Measurements from ENCODE around the gene CSF2.

Gene CSF2

GRCh38 chr5:132049559-132049958 is 24.0 kb upstream of the CSF2 start:
- FAIRE-seq: no peak
- no peak for DNase-seq (ENCODE audit: insufficient read length, low spot score)
- TF ChIP-seq POLR2A (IDR thresholded peaks at IDR 0.05; ENCODE audit: low read depth, low read length): no peak

- DNase-seq (ENCODE audit: insufficient read length, low spot score): no peak
- no peak for TF ChIP-seq POLR2A (IDR thresholded peaks at IDR 0.05; ENCODE audit: low read depth, low read length)
- no peak for FAIRE-seq
These were observed 23.5 kb upstream of the CSF2 start for GRCh38 chr5:132050136-132050535.

DNA sequence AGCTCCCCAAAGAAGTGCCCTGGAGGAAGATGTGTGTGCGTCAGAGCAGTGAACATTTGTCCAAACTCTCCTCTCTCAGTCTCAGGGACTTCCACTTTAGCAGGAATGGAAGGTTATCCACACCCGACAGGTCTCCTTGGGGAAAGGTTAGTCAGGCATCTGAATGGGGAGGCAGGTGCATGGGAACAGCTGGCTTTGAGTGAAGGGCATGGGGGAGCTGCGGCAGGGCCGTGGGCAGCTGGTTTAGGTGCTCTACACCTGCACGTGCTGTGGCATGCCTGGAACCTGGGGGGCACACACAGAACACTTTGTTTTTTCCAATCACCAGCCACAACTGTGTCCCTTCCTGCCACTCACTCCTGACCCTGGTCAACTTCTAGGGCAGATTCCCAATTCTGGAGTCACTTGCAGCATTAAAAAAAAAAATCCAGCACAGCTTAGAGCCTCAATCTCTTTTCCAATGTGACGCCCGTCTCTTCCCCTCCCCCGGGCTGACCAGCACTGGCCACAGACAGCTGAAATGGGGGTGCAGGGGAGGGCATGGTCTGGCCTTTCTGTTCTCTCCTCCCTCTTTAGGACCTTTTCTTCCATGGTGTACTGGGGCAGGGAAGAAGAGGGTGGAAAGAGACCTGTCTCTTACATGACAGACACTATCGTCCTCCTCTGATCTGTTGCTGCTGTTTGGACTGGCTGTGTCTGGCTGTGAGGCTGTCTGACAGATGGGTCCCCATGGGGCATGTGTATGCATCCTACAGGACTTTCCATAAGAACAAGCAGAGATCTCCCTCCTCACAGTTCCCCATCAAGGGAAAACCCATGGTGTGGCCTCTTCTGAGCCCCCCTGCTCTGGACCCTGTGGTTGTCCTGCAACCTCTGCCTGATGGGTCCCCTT is 22.7 kb upstream of the CSF2 start:
- FAIRE-seq (no peak), DNase-seq (ENCODE audit: insufficient read length, low spot score) (no peak)
- TF ChIP-seq POLR2A (IDR thresholded peaks at IDR 0.05; ENCODE audit: low read depth, low read length): no peak

GRCh38 chr5:132052520-132052919 is 21.1 kb upstream of the CSF2 start:
- DNase-seq (ENCODE audit: insufficient read length, low spot score): no peak
- TF ChIP-seq POLR2A (IDR thresholded peaks at IDR 0.05; ENCODE audit: low read depth, low read length): no peak
- no peak for FAIRE-seq

GRCh38 chr5:132053483-132053882 is 20.1 kb upstream of the CSF2 start:
- no peak for TF ChIP-seq POLR2A (IDR thresholded peaks at IDR 0.05; ENCODE audit: low read depth, low read length)
- FAIRE-seq (no peak), DNase-seq (ENCODE audit: insufficient read length, low spot score) (no peak)

DNA sequence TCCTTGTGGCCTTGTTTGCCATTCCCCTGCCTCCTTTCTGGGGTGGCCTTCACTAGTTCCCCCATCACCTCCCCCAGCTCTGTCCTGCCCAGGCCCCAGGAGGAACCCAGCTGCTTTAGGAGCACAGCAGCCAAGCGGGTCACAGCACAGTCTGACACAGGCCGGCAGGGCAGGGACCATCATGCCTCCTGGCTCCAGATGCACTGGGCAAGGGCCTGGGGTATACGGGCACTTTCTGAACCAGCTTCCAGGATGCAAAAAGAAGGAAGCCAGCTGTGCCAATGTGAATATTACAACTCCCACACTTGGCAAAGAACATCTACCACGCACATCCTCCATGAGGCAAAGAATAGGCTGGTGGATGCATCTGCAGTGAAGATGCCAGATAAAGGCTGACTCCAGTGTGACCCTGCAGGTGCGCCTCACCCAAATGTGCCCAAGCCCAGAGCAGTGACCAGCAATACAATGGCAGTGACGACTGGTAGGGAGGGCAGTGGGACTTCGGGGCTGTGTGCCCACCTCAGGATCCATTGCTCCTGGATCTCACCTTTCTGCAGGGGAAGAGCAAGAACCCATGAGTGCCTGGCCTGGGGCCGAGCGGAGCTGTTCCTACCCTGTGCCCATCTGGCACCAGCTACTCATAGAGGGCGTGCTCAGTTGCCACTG is 19.4 kb upstream of the CSF2 start:
- FAIRE-seq (no peak), DNase-seq (ENCODE audit: insufficient read length, low spot score) (no peak)
- no peak for TF ChIP-seq POLR2A (IDR thresholded peaks at IDR 0.05; ENCODE audit: low read depth, low read length)

DNA sequence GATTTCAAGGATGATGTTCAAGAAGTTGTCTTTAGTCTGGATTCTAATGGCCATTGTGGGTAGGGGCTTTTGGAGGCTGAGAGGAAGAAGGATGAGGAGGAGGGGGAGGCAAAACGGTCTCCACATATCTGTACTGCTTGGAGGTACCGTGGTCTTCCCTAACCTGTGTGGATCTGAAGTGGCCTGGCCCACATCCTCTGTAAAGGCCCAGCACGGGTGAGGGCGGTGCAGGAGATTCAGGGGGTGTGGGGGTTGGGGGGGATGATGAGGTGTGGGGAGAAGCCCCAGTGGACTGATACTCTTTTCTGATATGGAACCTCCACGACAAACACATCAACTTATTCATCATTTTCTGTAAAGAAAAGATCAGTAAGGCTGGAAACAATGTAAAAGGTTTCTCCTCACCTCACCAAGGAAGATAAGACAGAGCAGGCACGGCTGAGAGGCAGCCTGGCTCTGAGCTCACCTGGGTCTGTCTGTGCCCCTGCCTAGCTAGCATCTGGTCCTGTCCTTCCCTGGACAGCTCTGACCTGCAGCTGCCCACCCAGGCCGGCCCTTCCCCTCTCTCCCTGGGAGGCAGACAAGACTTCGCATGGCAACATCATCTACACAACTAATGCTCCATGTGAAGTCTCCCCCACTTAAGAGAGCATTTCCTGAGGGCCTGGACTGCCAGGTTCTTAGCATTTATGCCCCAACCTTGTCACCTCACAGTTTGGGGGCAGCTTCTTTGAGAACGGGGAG is 18.7 kb upstream of the CSF2 start:
- TF ChIP-seq POLR2A (IDR thresholded peaks at IDR 0.05; ENCODE audit: low read depth, low read length): no peak
- FAIRE-seq (no peak), DNase-seq (ENCODE audit: insufficient read length, low spot score) (no peak)

DNA sequence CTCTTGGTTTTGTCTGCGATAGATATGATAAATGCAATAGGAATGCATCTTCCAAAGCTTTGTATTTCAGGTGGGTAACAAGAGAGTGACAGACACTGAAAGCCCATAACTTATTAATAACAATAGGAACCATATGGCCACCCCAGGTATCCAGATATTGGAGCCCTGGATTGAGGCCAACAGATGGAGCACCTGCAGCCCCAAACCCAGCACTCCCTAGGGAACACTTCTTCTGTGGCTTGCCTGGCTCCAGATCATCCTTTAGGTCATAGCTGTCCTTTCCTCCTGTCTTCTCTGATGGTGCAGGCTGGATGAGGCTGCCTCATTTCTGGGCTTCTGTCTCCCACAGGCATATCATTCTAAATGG is 18.2 kb upstream of the CSF2 start:
- no peak for FAIRE-seq
- no peak for TF ChIP-seq POLR2A (IDR thresholded peaks at IDR 0.05; ENCODE audit: low read depth, low read length)

DNA sequence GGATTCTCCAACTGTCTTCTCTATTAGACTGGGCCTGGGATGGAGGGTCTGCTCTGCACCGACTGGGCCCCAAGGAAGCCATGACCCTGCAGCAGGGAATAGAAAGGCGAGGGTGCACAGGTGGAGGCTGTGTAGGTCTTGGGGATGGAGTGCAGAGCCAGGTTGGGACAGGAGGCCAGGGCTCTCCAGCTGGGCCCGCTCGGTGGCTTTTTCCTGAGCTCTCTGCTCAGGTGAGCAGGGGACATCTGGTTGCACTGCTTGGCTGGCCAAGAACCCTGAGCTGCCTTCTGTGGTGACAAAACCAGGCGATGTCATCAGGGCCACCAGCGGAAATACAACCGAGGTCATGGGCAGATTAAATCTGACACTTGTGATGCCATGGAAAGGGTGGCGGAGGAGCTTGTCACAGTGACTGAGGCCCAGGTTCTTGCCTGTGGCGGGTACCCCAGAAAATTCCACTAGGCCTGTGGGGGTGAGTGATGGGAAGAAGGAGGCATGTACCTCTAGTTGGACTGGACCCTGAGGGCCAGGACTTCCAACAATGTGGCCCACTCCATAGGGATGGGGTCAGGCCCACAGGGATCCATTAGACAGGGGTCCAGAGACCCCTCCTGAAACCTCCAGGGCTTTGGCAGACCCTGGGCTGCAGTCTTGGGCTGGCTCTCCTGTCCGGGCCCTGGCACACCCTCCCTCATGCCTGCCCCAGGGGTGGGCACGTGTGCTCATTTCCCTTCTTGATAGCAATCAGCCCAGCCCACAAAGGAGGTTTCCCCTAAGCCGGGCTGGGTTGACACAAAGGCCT is 17.6 kb upstream of the CSF2 start:
- DNase-seq (ENCODE audit: insufficient read length, low spot score): no peak
- no peak for FAIRE-seq
- TF ChIP-seq POLR2A (IDR thresholded peaks at IDR 0.05; ENCODE audit: low read depth, low read length): no peak

More for the DNA sequence above, 18.2 kb upstream of the CSF2 start:
- DNase-seq (ENCODE audit: insufficient read length, low spot score): no peak

DNA sequence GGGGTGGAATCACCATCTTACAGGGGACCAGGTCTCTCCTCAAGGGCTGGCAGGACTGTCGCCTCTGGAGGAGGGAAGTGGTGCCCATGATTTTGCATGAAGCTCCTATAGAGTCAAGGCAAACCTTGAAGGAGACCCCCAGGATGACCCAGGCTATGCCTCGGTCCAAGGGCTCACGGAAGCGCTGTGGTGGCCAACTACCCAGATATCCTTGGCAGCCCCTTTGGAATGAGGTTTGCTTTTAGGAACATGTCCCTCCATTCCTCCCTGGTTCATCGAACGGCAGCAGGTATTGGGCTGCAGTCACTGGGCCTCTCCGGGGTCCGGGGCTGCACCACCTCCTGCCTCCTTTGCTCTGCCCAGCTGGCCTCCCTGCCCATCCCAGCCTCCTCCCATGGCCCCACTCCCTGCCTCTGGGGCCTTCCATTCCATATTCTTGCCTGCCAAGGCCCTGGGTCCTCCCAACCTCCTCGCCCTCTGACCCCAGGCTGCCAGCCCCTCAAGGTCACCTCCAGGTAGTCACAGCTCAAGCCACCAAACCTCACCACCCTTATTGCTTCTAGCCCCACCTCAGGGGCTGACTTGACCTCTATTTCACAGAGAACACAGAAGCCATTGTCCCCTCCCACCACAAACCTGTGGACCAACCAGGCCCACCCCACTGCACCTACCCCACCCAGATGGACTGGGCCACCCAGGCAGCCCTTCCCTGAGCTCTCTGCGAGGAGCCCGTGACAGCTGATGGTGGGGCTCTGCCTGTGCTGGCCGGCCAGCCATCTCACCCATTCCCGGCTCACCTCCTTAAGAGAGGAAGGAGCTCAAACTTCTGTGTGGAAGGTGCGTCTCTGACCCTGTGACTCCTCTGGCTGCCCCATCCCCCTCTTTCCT is 16.7 kb upstream of the CSF2 start:
- DNase-seq (ENCODE audit: insufficient read length, low spot score): no peak
- no peak for TF ChIP-seq POLR2A (IDR thresholded peaks at IDR 0.05; ENCODE audit: low read depth, low read length)
- FAIRE-seq: no peak

DNA sequence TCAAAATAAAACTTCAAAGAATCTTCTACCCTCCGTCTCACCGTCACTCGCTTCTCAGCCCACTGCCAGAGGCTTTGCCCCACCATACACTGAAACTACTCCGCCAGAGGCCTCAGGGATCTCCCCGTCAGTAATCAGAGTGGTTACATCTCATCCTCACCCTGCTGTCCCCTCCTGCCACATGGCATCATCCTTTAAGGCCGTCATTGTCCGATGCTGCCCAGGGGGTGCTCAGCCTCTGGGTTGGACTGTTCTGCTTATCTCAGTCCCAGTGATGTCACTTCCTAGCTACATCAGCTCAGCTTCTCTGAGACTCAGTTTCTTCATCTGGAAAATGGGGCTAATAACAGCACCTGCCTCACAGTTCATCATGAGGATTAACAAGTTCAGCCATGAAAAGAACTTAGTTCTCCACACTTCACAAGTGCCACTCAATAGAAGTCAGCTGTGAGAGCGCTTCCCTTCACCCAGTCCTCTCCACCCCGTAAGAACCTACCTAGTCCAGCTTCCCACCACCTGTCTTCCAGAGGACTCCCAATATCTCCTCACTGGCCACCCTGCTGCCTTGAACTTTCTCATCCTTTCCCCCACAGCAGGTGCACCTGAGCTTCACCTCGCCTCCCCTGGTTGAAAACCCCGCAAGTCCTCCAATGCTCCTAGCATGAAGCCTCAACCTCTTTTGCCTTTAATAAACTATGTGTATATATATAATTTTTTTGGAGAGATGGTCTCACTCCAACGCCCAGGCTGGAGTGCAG is 15.9 kb upstream of the CSF2 start:
- FAIRE-seq: no peak

GRCh38 chr5:132058646-132059042 is 14.9 kb upstream of the CSF2 start:
- FAIRE-seq (no peak), DNase-seq (ENCODE audit: insufficient read length, low spot score) (no peak)
- no peak for TF ChIP-seq POLR2A (IDR thresholded peaks at IDR 0.05; ENCODE audit: low read depth, low read length)

More for the DNA sequence above, 15.9 kb upstream of the CSF2 start:
- DNase-seq (ENCODE audit: insufficient read length, low spot score): no peak
- no peak for TF ChIP-seq POLR2A (IDR thresholded peaks at IDR 0.05; ENCODE audit: low read depth, low read length)
